A673 (cell line): ENCODE measurements around the gene PLCL1. TPM values are rescaled to one million over a fixed set of nuclear protein-coding genes. Genes with fewer than 3 reads are reported as not detected.

Source experiments
- BruUV-seq: library from RNA; stranded (reverse); fragments of 400-500 nt; replicated peaks from 2 replicates; lab custom pipeline; 2021; lab: Mats Ljungman, UMichigan
- CTCF ChIA-PET: fragments of 300-600 bp; sonication (Branson Sonifier 250); formaldehyde crosslinking; loops from one replicate; lab custom pipeline; 2022; ENCODE audit warnings: antibody characterized with exemption; lab: Charles Lee
- POLR2A ChIA-PET: fragments of 300-600 bp; sonication (Branson Sonifier 250); formaldehyde crosslinking; loops from one replicate; lab custom pipeline; 2022; ENCODE audit warnings: antibody characterized with exemption; ENCODE audit not compliant: low non-redundant PET; lab: Charles Lee
- DNase-seq: peaks from one replicate; pipeline ENCODE4 v3.0.0-alpha.2; 2015; ENCODE audit warnings: low spot score
- H3K27ac ChIP-seq: fragments of 200-600 bp; sonication (generic); 2 replicates; pipeline ENCODE4 v1.5.1; 2016; ENCODE audit warnings: mixed run types, low read depth, mild to moderate bottlenecking, mixed read lengths, antibody characterized with exemption, low read length; ENCODE audit not compliant: poor library complexity, severe bottlenecking
- H3K27me3 ChIP-seq: fragments of 200-600 bp; sonication (generic); replicated peaks from 2 replicates; pipeline ENCODE4 v1.6.1; 2017; ENCODE audit warnings: mixed run types, low read depth, mild to moderate bottlenecking, mixed read lengths, antibody characterized with exemption, low read length; ENCODE audit not compliant: insufficient read depth, poor library complexity
- H3K36me3 ChIP-seq: fragments of 200-600 bp; sonication (generic); 2 replicates; pipeline ENCODE4 v1.6.1; 2016; ENCODE audit warnings: mixed run types, mild to moderate bottlenecking, mixed read lengths, antibody characterized with exemption, low read length; ENCODE audit not compliant: insufficient read depth, poor library complexity, severe bottlenecking
- H3K4me1 ChIP-seq: fragments of 200-600 bp; sonication (generic); 2 replicates; pipeline ENCODE4 v1.6.1; 2017; ENCODE audit warnings: mixed run types, mild to moderate bottlenecking, mixed read lengths, antibody characterized with exemption, low read length; ENCODE audit not compliant: insufficient read depth, poor library complexity, severe bottlenecking
- H3K4me3 ChIP-seq: fragments of 200-600 bp; sonication (generic); 2 replicates; pipeline ENCODE4 v1.5.1; 2016; ENCODE audit warnings: low read depth, mixed run types, mild to moderate bottlenecking, mixed read lengths, low read length; ENCODE audit not compliant: poor library complexity, severe bottlenecking
- H3K9me3 ChIP-seq: fragments of 200-600 bp; sonication (generic); 2 replicates; pipeline ENCODE4 v1.6.1; 2016; ENCODE audit warnings: mixed run types, low read depth, mild to moderate bottlenecking, mixed read lengths, antibody characterized with exemption, low read length; ENCODE audit not compliant: poor library complexity, severe bottlenecking
- EZH2 ChIP-seq: fragments of 200-600 bp; sonication (generic); IDR thresholded peaks from 2 replicates; pipeline ENCODE4 v1.6.1; 2017; ENCODE audit warnings: borderline replicate concordance, low read depth, mild to moderate bottlenecking, mixed read lengths, antibody characterized with exemption, low read length; ENCODE audit not compliant: poor library complexity, severe bottlenecking
- intact Hi-C: fragments of 100-400 bp; cut with micrococcal nuclease; formaldehyde crosslinking; loops from one replicate; pipeline ENCODE4 v1.10.0; 2022; ENCODE audit not compliant: unreplicated experiment
- total RNA-seq: library from RNA; stranded (reverse); gene quantifications from 2 replicates; pipeline ENCODE4 v1.2.3, GENCODE V29; 2021
- TF ChIP-seq, protein P1 (sequence below): fragments of 300-800, 200-600 bp; sonication (generic); conservative IDR thresholded peaks from 2 replicates; pipeline ENCODE4 v1.5.1; 2017; ENCODE audit warnings: low read depth, mild to moderate bottlenecking, antibody characterized with exemption, low read length, moderate library complexity, mixed read lengths

PLCL1 gene
- total RNA-seq, 1 experiment from 2014 or later: not detected

DNA sequence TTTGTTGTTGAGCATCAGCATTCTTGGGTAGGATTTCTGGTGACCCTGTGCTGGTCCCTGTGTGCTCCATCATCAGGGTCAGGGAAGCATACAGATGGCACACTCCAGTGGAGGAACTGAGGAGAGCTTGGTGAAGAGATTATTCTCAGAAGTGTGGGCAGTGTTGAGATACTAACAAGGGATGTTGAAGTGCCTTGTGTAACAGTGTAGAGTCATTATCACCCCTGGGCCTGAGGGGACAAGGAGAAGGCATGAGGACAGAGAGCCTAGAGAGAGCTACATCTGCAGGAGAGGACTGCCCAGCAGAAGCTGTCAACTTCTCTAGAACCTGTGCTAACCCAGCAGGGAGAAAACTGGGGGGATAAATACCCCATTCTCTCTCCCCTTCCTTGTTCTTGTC lies 189.0 kb downstream of the PLCL1 start:
- BruUV-seq: no TSS peak
- ChIA-PET POLR2A (no interaction called here), CTCF (no interaction called here)
- intact Hi-C loops: no loop called here
- H3K4me3 ChIP-seq: no peak overlapping the region
- no peak for DNase-seq
- H3K36me3 ChIP-seq: no peaks in the 10 kb centered on the region
- H3K4me1 ChIP-seq: no peaks in the 10 kb centered on the region
- no peaks in the 10 kb centered on the region for H3K9me3 ChIP-seq
- H3K27ac ChIP-seq: no peak overlapping the region
- H3K27me3 ChIP-seq: no peaks in the 10 kb centered on the region
- TF ChIP-seq EZH2: no peak
- TF ChIP-seq, protein P1, sequence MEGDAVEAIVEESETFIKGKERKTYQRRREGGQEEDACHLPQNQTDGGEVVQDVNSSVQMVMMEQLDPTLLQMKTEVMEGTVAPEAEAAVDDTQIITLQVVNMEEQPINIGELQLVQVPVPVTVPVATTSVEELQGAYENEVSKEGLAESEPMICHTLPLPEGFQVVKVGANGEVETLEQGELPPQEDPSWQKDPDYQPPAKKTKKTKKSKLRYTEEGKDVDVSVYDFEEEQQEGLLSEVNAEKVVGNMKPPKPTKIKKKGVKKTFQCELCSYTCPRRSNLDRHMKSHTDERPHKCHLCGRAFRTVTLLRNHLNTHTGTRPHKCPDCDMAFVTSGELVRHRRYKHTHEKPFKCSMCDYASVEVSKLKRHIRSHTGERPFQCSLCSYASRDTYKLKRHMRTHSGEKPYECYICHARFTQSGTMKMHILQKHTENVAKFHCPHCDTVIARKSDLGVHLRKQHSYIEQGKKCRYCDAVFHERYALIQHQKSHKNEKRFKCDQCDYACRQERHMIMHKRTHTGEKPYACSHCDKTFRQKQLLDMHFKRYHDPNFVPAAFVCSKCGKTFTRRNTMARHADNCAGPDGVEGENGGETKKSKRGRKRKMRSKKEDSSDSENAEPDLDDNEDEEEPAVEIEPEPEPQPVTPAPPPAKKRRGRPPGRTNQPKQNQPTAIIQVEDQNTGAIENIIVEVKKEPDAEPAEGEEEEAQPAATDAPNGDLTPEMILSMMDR: no peak

DNA sequence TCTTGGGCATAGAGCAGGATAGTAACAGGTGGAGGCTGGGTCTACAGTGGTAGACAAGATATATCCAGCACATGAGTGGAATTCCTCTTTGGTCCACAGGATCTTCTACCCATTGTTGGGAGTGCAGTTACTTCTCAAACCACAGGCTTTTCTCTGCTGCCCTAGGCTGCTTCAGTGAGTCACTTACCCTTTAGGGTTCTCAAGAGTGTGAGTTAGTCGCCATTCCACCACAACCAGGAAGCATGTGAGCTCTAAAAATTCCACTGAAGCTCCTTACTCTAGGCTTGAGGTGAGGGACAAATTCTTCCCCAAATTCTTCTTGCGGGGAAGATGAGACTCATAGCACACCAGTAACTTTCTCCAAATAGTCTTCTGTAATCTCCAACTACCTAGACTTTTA lies 189.4 kb downstream of the PLCL1 start:
- intact Hi-C loops: no loop called here
- no peaks in the 10 kb centered on the region for H3K9me3 ChIP-seq
- H3K4me3 ChIP-seq: no peak overlapping the region
- H3K27me3 ChIP-seq: no peaks in the 10 kb centered on the region
- H3K4me1 ChIP-seq: no peaks in the 10 kb centered on the region
- ChIA-PET CTCF (no interaction called here), POLR2A (no interaction called here)
- BruUV-seq: no TSS peak
- no peak overlapping the region for H3K27ac ChIP-seq
- DNase-seq: no peak
- TF ChIP-seq, protein P1: no peak
- TF ChIP-seq EZH2: no peak
- H3K36me3 ChIP-seq: no peaks in the 10 kb centered on the region

DNA sequence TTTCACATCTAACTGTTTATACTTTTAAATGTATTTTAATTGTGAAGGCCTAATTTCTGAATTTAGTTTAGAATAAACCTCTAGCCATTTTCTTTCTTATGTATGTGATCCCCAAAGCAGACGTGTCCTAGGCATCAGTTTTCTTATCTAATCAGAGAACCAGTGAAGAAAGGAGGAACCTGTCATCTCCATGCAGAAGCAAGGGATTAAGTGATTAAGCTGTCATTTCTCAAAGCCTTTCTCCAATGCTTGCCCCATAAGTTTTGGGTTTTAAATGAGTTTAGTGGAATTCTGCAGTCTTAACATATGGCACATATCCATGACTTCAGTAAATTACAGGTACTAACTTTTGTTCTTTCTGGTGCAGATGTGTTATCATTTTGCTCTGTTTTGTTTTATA lies 190.4 kb downstream of the PLCL1 start:
- no peaks in the 10 kb centered on the region for H3K4me1 ChIP-seq
- no peak overlapping the region for H3K27ac ChIP-seq
- no peak for DNase-seq
- H3K4me3 ChIP-seq: no peak overlapping the region
- intact Hi-C loops: no loop called here
- CTCF ChIA-PET: no interaction called here
- no TSS peak for BruUV-seq
- H3K9me3 ChIP-seq: no peaks in the 10 kb centered on the region
- H3K36me3 ChIP-seq: no peaks in the 10 kb centered on the region
- TF ChIP-seq, protein P1: no peak
- no peak for TF ChIP-seq EZH2
- no peaks in the 10 kb centered on the region for H3K27me3 ChIP-seq
- POLR2A ChIA-PET: no interaction called here
